Measurements from ENCODE around the gene ZNF512.

DNA sequence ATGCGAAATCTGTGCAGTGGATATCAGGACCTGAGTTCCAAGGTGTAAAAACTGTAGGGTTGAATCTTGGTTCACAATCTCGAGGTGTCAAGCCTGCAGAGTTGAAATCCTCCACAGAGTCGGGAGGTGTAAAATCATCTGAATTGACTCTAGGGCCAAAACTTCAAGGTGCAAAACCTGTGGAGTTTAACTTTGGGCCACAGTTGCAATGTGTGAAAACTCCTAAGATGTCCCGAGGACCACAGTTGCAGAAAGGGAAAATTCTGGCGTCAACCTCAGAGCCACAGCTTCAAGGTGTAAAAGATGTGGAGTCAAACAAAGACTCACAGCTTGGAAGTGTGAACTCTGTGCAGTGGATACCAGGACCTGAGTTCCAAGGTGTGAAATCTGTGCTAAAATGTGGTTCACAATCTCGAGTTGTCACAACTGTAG lies 9.8 kb upstream of the ZNF512 start:
- TF ChIP-seq POLR2A (IDR thresholded peaks at IDR 0.05) (no peak), CTCF (IDR thresholded peaks at IDR 0.05) (no peak), POLR2AphosphoS5 (IDR thresholded peaks at IDR 0.05) (no peak)
